ENCODE results near the gene RHOA.

Gene RHOA

DNA sequence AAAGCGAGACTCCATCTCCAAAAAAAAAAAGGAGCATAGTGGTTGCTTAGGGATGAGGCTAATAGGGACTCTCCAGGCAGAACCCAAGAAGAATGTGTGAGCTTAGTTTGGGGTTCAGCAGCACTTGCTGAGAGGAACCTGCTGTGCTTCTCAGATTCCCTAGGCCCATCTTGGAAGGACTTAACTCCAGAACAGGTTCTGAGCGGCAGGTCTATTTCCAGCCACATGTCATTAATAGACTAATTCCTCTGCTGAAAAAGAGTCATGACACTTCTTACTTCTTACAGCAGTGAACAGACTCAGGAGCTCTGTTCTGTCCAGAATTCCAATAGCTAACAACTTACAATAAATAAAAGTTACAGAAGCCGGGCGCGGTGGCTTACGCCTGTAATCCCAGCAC, 22.5 kb downstream of the RHOA start:
- Histone ChIP-seq H3K36me3 (ENCODE audit: insufficient read depth) (no peaks in the 10 kb centered on the region), H3K79me2 (ENCODE audit: insufficient read depth, low read depth) (peaks cover 96% of the 10 kb centered on the region), H3K9ac (no peak overlapping the region), H2AFZ (ENCODE audit: low read depth) (no peak overlapping the region), H4K20me1 (ENCODE audit: insufficient read depth) (no peaks in the 10 kb centered on the region), H3K4me3 (IDR thresholded peaks at IDR 0.05; ENCODE audit: insufficient read depth, low read depth, low read length) (no peak overlapping the region), H3K27me3 (ENCODE audit: insufficient read depth, low read depth) (no peaks in the 10 kb centered on the region), H3K27ac (no peak overlapping the region), H3K4me2 (no peak overlapping the region), H3K4me1 (ENCODE audit: low read depth, poor library complexity, severe bottlenecking) (no peaks in the 10 kb centered on the region)
- TF ChIP-seq, protein P1, sequence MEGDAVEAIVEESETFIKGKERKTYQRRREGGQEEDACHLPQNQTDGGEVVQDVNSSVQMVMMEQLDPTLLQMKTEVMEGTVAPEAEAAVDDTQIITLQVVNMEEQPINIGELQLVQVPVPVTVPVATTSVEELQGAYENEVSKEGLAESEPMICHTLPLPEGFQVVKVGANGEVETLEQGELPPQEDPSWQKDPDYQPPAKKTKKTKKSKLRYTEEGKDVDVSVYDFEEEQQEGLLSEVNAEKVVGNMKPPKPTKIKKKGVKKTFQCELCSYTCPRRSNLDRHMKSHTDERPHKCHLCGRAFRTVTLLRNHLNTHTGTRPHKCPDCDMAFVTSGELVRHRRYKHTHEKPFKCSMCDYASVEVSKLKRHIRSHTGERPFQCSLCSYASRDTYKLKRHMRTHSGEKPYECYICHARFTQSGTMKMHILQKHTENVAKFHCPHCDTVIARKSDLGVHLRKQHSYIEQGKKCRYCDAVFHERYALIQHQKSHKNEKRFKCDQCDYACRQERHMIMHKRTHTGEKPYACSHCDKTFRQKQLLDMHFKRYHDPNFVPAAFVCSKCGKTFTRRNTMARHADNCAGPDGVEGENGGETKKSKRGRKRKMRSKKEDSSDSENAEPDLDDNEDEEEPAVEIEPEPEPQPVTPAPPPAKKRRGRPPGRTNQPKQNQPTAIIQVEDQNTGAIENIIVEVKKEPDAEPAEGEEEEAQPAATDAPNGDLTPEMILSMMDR (conservative IDR thresholded peaks at IDR 0.05; ENCODE audit: low read depth, low read length), result no peak

DNA sequence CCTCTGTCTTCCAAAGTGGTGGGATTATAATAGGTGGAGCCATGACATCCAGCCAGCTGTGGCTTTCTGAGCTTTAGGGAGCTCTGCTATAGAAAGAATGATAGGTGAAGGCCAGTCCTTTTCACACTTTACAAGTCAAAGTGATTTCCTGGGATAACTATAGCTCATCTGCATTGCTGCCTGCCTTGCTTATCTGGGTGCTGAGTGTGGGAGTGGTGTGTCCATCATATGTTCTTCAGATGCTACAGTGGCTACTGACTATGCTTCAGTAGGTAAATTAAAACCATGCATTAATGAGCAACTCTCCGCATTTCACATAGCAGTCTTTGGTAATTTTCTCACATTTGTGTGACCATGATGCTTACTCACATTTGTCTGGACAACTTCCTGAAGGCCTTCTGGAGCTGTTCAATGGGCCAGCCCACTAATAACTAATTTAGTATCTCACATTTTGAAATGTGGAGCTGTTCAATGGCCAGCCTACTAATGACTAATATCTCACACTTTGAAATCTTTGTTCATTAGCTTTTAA, 23.4 kb downstream of the RHOA start:
- Histone ChIP-seq H4K20me1 (ENCODE audit: insufficient read depth) (no peaks in the 10 kb centered on the region), H3K4me2 (no peak overlapping the region), H3K27ac (no peak overlapping the region), H3K79me2 (ENCODE audit: insufficient read depth, low read depth) (peaks cover 97% of the 10 kb centered on the region), H3K36me3 (ENCODE audit: insufficient read depth) (no peaks in the 10 kb centered on the region), H3K4me3 (IDR thresholded peaks at IDR 0.05; ENCODE audit: insufficient read depth, low read depth, low read length) (no peak overlapping the region), H3K9ac (no peak overlapping the region), H2AFZ (ENCODE audit: low read depth) (no peak overlapping the region), H3K27me3 (ENCODE audit: insufficient read depth, low read depth) (no peaks in the 10 kb centered on the region), H3K4me1 (ENCODE audit: low read depth, poor library complexity, severe bottlenecking) (no peaks in the 10 kb centered on the region)
- TF ChIP-seq, protein P1 (conservative IDR thresholded peaks at IDR 0.05; ENCODE audit: low read depth, low read length), result no peak

DNA sequence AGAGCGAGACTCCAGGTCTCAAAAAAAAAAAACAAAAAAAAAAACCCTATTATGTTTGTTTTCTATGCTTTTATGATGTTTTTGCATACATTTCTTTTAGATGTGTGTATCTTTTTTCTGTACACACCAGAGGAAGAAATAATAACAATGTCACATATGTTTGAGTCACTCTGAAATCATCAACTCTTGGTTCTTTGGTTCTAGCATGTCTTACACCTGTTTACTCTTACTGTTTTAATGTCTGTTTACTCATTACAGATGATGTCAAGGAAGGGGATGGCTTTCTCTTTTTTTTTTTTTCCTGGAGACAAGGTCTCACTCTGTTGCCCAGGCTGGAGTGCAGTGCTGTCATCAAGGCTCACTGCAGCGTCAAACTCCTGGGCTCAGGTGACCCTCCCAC, 24.1 kb downstream of the RHOA start:
- H3K27me3 ChIP-seq (ENCODE audit: insufficient read depth, low read depth), result no peaks in the 10 kb centered on the region
- H3K4me1 ChIP-seq (ENCODE audit: low read depth, poor library complexity, severe bottlenecking), result no peaks in the 10 kb centered on the region
- TF ChIP-seq, protein P1 (conservative IDR thresholded peaks at IDR 0.05; ENCODE audit: low read depth, low read length), result no peak
- H4K20me1 ChIP-seq (ENCODE audit: insufficient read depth), result no peaks in the 10 kb centered on the region
- no peak overlapping the region for H3K9ac ChIP-seq
- H3K4me2 ChIP-seq, result no peak overlapping the region
- no peak overlapping the region for H2AFZ ChIP-seq (ENCODE audit: low read depth)
- H3K27ac ChIP-seq, result no peak overlapping the region
- H3K36me3 ChIP-seq (ENCODE audit: insufficient read depth), result no peaks in the 10 kb centered on the region
- no peak overlapping the region for H3K4me3 ChIP-seq (IDR thresholded peaks at IDR 0.05; ENCODE audit: insufficient read depth, low read depth, low read length)
- peaks cover 97% of the 10 kb centered on the region for H3K79me2 ChIP-seq (ENCODE audit: insufficient read depth, low read depth)

DNA sequence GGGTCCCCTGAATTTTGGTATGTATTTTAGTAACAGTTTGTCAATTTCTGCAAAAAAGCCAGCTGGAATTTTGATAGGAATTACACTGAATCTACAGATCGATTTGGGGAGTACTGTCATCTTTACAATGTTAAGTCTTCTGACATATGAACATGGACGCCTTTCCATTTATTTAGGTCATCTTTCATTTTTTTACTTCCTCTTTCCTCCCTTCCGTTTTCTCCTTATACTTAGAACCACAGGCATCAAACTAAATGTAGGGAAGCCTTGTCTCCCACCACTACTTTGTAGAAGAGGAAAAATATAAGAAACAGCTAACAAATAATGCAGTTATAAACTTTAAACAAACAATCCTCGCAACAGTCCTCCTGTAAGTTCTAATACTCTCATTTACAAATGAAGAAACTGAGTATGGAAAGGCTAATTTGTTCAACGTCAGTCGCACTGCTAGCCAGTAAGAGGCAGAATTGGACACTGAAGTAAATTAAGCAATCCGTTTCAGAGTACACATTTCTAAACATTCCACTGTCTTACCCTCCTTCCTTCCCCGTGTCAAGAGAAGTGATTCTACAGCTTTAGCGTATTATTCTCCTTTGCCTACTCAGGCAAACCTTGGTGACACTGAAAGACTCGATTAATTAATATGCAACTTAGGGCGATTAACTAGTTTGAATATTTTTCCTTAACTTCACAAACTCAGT, 25.6 kb downstream of the RHOA start:
- no peak overlapping the region for H3K4me3 ChIP-seq (IDR thresholded peaks at IDR 0.05; ENCODE audit: insufficient read depth, low read depth, low read length)
- no peak overlapping the region for H3K9ac ChIP-seq

More for the DNA sequence above, 25.6 kb downstream of the RHOA start:
- H2AFZ ChIP-seq (ENCODE audit: low read depth), result no peak overlapping the region
- no peak overlapping the region for H3K4me2 ChIP-seq
- H3K4me1 ChIP-seq (ENCODE audit: low read depth, poor library complexity, severe bottlenecking), result no peaks in the 10 kb centered on the region
- no peak overlapping the region for H3K27ac ChIP-seq
- TF ChIP-seq, protein P1 (conservative IDR thresholded peaks at IDR 0.05; ENCODE audit: low read depth, low read length), result no peak
- H4K20me1 ChIP-seq (ENCODE audit: insufficient read depth), result no peaks in the 10 kb centered on the region
- peaks cover 98% of the 10 kb centered on the region for H3K79me2 ChIP-seq (ENCODE audit: insufficient read depth, low read depth)
- no peaks in the 10 kb centered on the region for H3K36me3 ChIP-seq (ENCODE audit: insufficient read depth)
- H3K27me3 ChIP-seq (ENCODE audit: insufficient read depth, low read depth), result no peaks in the 10 kb centered on the region
